GM19023 (cell line): ENCODE measurements around the gene KIF24.
"Not testable (repeated sequence)": the region's sequence is repeated elsewhere in the genome, so short reads cannot be mapped to it uniquely, and the experiment has no call there.

Experiments used
- ATAC-seq: cut with Tn5 transposase; IDR thresholded peaks from one replicate; pipeline ENCODE4 v1.9.1; 2021; ENCODE audit warnings: mild to moderate bottlenecking, moderate library complexity; ENCODE audit not compliant: unreplicated experiment

The KIF24 gene

GRCh38 chr9:34328987-34329832 is at the start of gene KIF24, which contains the start of gene NUDT2:
TSS of gene KIF24 (minus strand) at chr9:34329268. CDS start at chr9:34311346, 17,922 bp downstream.
TSS of gene NUDT2 (plus strand) at chr9:34329569. CDS start at chr9:34339040, 9,471 bp downstream.
- peak; percentile 94 for ATAC-seq

GRCh38 chr9:34378376-34379060 is 49.5 kb upstream of the KIF24 start:
- ATAC-seq: no peak

GRCh38 chr9:34377404-34377746 is 48.3 kb upstream of the KIF24 start:
- no peak for ATAC-seq

GRCh38 chr9:34376596-34377403 is 47.7 kb upstream of the KIF24 start, which contains the start of gene MYORG:
TSS of gene MYORG (minus strand) at chr9:34376898. CDS start at chr9:34372943, 3,955 bp downstream.
- ATAC-seq: peak; percentile 88

- peak; percentile 19 for ATAC-seq
These were observed 47.0 kb upstream of the KIF24 start for GRCh38 chr9:34375901-34376595.

- no peak for ATAC-seq
These were observed 46.0 kb upstream of the KIF24 start for GRCh38 chr9:34374905-34375552.

- ATAC-seq: no peak
These were observed 45.3 kb upstream of the KIF24 start for GRCh38 chr9:34374339-34374738.

- ATAC-seq: no peak
These were observed 44.7 kb upstream of the KIF24 start for GRCh38 chr9:34373749-34374148.

- ATAC-seq: no peak
These were observed 43.5 kb upstream of the KIF24 start for GRCh38 chr9:34372467-34373011.

GRCh38 chr9:34371886-34372466 is 42.9 kb upstream of the KIF24 start:
- ATAC-seq: no peak

GRCh38 chr9:34370970-34371880 is 42.2 kb upstream of the KIF24 start:
- ATAC-seq: no peak

- no peak for ATAC-seq
These were observed 41.4 kb upstream of the KIF24 start for GRCh38 chr9:34370335-34370969.

- ATAC-seq: no peak
These were observed 40.6 kb upstream of the KIF24 start for GRCh38 chr9:34369636-34370035.

- not testable (repeated sequence) for ATAC-seq
These were observed 39.7 kb upstream of the KIF24 start for GRCh38 chr9:34368796-34369195.

- ATAC-seq: not testable (repeated sequence)
These were observed 38.8 kb upstream of the KIF24 start for GRCh38 chr9:34367751-34368410.

GRCh38 chr9:34366365-34366764 is 37.3 kb upstream of the KIF24 start:
- no peak for ATAC-seq

- no peak for ATAC-seq
These were observed 36.2 kb upstream of the KIF24 start for GRCh38 chr9:34365282-34365681.
